ENCODE results near the gene PRMT7.

DNA sequence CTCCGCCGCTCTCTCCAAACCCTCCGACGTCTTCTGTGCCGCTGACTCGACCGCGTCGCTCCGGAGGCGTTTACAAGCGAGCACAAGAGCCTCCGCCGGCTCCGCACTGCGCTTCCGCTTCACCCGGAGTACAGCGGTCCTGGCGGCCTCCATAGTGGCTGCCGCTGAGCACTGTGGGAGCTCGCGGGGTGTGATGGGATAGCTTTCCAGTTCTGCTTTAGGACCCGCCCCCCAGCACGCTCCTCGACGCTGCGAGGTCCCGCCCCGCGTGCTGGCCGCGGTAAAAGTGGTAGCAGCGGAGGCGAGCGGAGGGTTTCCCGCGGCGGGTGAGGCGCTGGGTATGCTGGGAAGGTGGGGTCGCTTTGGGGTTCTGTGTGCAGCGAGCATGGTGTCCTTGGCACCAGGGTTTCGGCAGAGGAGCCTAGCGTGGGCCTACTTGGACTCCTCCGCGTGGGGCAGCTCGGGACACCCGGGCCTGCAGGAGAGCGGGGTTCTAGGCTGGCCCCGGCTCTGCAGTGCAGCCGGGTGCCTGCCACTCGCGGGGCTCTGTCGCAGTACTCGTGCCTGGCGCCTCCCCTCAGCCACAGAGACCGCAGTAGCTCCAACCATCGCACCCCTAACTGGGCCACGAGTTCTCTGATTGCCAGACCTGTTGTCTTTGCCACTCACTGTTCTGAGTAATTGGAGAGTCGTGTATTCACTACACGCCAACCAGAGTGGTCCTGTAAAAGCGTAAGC lies at the start of gene PRMT7, which contains the start of gene SLC7A6OS:
- TF ChIP-seq CTCF (IDR thresholded peaks at IDR 0.05; ENCODE audit: insufficient read depth, low read length, poor library complexity, severe bottlenecking) (no peak), EZH2phosphoT487 (conservative IDR thresholded peaks at IDR 0.05; ENCODE audit: low read length) (no peak)
